HTR-8/SVneo (cell line): Measurements from ENCODE around the gene MOV10.
"Not testable (repeated sequence)": the region's sequence is repeated elsewhere in the genome, so short reads cannot be mapped to it uniquely, and the experiment has no call there.

ENCODE experiments used
- DNase-seq: peaks from one replicate; pipeline ENCODE4 v3.0.0; 2011; ENCODE audit warnings: low spot score, mixed read lengths; ENCODE audit not compliant: insufficient read length
- FAIRE-seq: peaks from 2 replicates; lab custom pipeline; 2011; peaks lifted over from hg19 to GRCh38; lab: Jason Lieb, UNC

The MOV10 gene

DNA sequence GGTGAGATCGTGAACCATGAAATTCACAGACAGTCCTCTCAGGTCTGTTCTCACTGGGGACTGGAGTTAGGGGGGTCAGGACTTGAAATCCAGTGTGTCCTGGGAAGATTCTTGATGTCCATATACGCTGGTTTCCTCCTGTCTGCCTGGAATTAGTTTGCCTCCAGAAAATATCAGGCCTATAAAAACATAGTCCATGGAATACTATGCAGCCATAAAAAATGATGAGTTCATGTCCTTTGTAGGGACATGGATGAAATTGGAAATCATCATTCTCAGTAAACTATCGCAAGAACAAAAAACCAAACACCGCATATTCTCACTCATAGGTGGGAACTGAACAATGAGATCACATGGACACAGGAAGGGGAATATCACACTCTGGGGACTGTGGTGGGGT lies 49.8 kb downstream of the MOV10 start:
- not testable (repeated sequence) for FAIRE-seq

DNA sequence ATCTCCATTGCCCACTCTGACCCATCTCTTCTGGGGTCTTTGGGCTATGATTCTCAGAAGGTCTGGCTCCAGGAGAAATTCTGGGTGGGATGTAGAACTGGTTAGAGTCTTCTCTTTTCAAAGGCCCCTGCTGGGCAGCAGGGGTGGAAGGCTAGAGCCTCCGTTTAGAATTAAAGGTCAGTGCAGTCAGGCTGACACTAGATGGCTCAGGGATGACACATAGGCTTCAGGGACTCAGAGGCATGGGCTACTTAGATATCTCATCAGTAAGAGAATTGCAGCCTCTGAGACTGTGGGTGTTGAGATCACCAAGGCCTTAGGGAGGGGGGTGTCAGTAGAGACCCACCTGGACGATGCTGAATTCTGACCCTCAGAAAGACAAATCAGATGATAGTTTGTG lies 53.3 kb downstream of the MOV10 start:
- no peak for FAIRE-seq
- no peak for DNase-seq

More for the DNA sequence above, 49.8 kb downstream of the MOV10 start:
- not testable (repeated sequence) for DNase-seq

DNA sequence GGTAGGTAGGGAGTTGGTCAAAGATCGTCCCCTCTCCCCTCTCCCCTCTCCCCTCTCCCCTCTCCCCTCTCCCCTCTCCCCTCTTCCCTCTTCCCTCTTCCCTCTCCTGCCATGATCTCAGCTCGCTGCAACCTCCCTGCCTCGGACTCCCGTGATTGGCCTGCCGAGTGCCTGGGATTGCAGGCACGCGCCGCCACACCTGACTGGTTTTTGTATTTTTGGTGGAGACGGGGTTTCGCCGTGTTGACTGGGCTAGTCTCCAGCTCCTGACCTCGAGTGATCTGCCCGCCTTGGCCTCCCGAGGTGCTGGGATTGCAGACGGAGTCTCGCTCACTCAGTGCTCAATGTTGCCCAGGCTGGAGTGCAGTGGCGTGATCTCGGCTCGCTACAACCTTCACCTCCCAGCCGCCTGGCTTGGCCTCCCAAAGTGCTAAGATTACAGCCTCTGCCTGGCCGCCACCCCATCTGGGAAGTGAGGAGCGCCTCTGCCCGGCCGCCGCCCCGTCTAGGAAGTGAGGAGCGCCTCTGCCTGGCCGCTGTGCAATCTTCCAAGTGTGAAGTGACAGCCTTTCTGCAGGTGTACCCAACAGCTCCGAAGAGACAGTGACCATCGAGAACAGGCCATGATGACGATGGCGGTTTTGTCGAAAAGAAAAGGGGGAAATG lies 54.0 kb downstream of the MOV10 start:
- not testable (repeated sequence) for FAIRE-seq, DNase-seq

DNA sequence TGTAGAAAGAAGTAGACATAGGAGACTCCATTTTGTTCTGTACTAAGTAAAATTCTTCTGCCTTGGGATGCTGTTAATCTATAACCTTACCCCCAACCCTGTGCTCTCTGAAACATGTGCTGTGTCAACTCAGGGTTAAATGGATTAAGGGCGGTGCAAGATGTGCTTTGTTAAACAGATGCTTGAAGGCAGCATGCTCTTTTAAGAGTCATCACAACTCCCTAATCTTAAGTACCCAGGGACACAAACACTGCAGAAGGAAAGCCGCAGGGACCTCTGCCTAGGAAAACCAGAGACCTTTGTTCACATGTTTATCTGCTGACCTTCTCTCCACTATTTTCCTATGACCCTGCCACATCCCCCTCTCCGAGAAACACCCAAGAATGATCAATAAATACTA lies 54.6 kb downstream of the MOV10 start:
- FAIRE-seq, DNase-seq: not testable (repeated sequence)

DNA sequence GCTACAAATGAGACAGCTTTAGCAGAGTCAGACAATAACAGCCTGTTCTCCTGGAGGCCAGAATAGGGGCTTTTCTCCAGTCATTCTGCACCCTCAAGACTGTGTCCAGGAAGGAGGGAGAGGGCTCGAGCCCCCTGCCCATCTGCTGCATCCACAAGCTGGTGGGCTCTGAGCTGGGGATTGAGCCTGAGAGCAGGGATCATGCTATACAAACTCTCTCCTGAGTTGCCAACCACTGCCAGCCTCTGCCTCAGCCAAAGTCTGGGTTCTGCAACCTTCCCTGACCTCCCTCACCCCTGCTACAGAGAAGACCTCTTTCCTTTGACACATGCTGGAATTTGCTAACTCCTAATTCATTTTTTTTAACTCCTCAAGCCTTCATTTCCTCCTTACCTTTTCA lies 55.5 kb downstream of the MOV10 start:
- DNase-seq (no peak), FAIRE-seq (no peak)

DNA sequence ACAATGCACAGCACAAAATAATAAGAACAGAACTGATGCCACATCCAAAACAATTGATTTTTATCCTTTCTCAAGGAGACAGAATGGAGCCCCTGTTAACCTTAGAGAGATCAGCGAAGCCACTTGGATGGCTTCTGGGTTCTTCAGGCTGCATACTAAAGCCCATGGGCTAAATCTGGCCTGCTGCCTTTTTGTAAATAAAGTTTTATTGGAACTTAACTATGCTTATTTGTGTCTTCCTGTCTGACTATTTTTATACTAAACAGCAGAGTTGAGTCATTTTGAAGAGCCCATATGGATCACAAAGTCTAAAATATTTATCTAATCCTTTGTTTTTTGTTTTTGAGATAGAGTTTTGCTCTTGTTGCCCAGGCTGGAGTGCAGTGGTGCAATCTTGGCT lies 57.0 kb downstream of the MOV10 start:
- DNase-seq (no peak), FAIRE-seq (no peak)

DNA sequence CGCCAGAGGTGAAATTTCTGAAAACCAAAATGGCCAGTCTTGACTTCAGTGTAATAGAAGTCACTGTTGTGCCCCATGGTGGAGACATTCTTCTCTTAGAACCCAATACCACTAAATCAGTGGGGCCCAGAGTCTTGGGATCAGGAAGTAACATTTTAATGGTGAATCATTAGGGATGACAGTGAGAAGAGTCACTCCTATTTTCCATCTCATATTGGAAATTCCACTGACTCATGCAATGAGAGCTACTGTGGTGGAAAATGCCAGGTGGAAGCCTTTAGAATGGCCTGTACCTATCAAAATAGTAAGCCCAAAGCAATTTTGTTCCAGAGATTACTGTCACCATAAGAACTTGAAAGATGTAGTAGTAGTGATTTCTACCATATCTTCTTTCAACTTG lies 61.3 kb downstream of the MOV10 start:
- FAIRE-seq, result no peak
- DNase-seq, result peak; percentile 48

DNA sequence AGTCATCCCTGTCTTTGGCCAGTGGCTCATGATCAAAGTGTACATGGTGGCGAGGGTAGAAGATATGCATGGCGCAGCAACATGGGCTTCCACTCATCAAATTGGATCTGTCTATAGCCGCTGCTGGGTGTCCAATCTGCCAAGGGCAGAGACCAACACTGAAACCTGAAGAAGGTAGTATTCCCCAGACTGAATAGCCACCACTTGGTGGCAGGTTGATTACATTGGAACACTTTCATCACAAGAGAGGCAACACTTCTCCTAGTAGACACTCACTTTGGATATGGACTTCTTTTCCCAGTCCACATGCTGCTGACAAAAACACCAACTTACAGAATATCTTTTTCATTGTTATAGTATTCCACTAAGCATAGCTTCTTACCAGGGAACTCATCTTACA lies 63.1 kb downstream of the MOV10 start:
- FAIRE-seq (no peak), DNase-seq (no peak)

DNA sequence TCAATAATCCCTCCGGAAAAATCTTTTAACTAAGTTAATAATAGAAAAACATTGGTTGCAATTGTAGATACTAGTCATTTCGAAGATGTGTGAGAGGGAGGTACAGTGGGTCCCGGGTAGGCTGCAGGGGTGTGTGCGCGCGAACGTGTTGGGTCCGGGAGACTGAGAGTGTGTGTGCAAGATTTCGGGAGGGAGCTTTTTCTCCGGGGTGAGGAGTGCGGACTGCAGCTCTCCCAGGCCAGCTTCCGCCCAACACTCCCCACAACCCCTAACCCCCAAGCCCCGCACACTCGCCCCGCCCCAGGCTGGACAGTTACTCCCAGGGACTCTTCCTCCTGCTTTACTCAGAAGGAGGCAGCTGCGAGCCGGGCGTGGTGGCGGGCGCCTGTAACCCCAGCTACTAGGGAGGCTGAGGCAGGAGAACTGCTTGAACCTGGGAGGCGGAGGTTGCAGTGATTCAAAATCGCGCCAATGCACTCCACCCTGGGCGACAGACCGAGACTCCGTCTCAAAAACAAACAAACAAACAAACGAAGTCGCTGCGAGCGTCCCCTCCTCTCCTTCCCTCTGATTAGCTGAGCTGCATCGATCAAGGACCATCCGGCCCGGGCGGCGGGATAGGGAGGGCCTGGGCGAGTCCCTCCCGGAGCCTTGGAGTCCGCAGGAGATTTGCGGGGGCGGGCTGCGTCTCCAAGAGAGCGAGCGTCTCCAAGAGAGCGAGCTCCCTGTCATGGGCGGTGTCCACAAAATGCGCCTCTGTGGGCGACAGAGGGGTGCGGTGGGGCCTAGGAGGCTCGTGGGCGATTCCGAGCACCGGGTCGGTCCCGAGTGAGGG lies 68.9 kb downstream of the MOV10 start:
- DNase-seq, result no peak
- no peak for FAIRE-seq

DNA sequence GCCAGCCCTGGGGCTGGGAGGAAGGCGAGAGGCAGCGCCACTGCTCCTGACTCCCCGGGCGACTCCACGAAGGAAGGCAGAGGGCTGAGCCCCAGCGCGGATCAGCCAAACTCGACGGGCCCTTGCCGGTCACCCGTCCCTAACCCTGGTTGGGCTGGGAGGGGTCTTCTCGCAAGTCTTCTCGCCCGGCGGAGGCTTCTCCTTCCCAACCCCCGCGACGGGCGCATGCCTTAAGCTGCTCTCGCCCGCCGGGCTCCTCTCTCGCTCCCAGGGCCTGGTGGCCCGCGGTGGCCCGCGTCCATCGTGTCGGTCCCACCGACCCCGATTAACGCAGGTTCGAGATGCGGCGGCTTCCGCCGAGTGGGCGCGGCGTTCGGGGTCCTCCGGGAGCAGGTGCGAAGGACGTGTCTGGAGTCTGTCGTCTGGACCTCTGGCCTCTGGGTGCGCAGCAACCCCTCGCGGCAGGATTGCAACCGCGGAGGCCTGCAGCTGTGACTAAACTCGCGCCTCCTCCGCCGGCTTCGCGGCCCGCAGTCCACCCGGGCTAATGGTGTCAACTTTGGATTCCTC lies 69.6 kb downstream of the MOV10 start:
- DNase-seq, result no peak

DNA sequence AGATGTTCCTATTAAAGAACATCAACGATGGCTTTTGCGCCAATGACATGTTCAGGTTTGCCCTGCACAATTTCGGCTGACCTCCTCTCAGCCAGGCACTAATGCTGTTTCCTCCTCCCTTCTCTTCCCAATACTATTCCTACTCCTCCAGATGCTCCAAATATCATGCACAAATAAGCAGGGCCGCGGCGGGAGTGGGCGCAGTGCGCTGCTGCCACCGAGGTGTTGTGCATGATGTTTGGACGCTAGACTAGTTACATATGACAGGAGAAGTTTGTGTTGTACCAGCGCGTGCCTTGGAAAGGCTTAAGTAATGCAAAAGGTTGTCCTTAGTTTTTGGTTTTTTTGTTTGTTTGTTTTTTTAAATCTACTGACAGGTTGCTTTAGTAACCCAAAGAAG lies 73.9 kb downstream of the MOV10 start:
- FAIRE-seq (no peak), DNase-seq (no peak)

More for the DNA sequence above, 69.6 kb downstream of the MOV10 start:
- no peak for FAIRE-seq
